Tibial artery (tissue), 4 donors: ENCODE results near the gene PHACTR1.

ENCODE experiments used
- DNase-seq, 2 donors: peaks; one replicate each; pipeline ENCODE4 v3.0.0-alpha.2; 2019
- H3K27ac ChIP-seq, 2 donors: fragments of 200-600 bp; sonication (generic) in 1 of 2; 1 replicate in 1 of 2; 2 replicates in 1 of 2; pipeline ENCODE4 v1.5.1; 2018 to 2019; ENCODE audit warnings: mild to moderate bottlenecking in 1 of 2
- H3K27me3 ChIP-seq, 2 donors: fragments of 200-600 bp; sonication (generic) in 1 of 2; one replicate each; pipeline versions ENCODE4 v1.5.1 to v1.6.0; 2016 to 2019
- H3K36me3 ChIP-seq, 3 donors: fragments of 200-600 bp; sonication (generic) in 2 of 3; one replicate each; pipeline ENCODE4 v1.5.1; 2016 to 2019; ENCODE audit warnings: mild to moderate bottlenecking in 2 of 3
- H3K4me1 ChIP-seq, 4 donors: fragments of 200-600 bp; sonication (generic) in 2 of 4; 1 replicate in 3 of 4; 2 replicates in 1 of 4; pipeline ENCODE4 v1.5.1; 2016 to 2019
- H3K4me3 ChIP-seq, 2 donors: fragments of 200-600 bp; sonication (generic) in 1 of 2; 1 replicate in 1 of 2; 2 replicates in 1 of 2; pipeline ENCODE4 v1.5.1; 2018 to 2019; ENCODE audit warnings: mild to moderate bottlenecking in 2 of 2
- H3K9me3 ChIP-seq, 3 donors: fragments of 200-600 bp; sonication (generic) in 1 of 3; one replicate each; pipeline ENCODE4 v1.5.1; 2016 to 2019
- CTCF ChIP-seq, 2 experiments: fragments of 200-600 bp in 1 of 2; fragments of 450-650 bp in 1 of 2; IDR thresholded peaks; one replicate each; pipeline ENCODE4 v1.5.1; 2017 to 2019; ENCODE audit warnings: antibody characterized with exemption in 2 of 2, mild to moderate bottlenecking in 1 of 2, moderate library complexity in 1 of 2
- intact Hi-C: fragments of 100-400 bp; cut with DNase I; formaldehyde crosslinking; loops from one replicate; pipeline ENCODE4 v1.15.0; 2023; ENCODE audit warnings: low total_unique reads

Gene PHACTR1

DNA sequence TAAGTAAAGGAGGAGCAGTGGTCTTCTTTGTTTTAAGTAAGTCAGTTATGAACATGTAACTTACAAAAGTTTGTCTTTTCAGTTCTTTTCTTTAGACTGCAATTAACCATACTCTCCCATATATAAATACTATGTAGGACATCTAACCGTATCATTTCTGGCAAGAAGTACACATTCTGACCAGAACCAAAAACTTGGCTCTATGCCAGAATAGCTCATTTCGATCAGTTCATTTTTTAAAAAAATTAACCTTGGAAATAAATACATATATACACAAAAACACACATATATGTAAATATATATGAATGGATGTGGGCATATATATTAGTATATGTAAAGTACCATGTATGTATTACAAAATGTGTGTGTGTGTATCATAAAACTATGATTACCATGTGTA lies 145.0 kb downstream of the PHACTR1 start:
- Histone ChIP-seq H3K4me3 (no peak overlapping the region), H3K36me3 (no peaks in the 10 kb centered on the region), H3K27me3 (no peaks in the 10 kb centered on the region), H3K4me1 (no peaks in the 10 kb centered on the region), H3K9me3 (no peaks in the 10 kb centered on the region), H3K27ac (no peak overlapping the region)
- TF ChIP-seq CTCF (IDR thresholded peaks at IDR 0.05) = no peak
- no peak for DNase-seq
- intact Hi-C loops = no loop called here

GRCh38 chr6:12865117-12865516 lies 148.6 kb downstream of the PHACTR1 start:
- no peak for TF ChIP-seq CTCF (IDR thresholded peaks at IDR 0.05)

DNA sequence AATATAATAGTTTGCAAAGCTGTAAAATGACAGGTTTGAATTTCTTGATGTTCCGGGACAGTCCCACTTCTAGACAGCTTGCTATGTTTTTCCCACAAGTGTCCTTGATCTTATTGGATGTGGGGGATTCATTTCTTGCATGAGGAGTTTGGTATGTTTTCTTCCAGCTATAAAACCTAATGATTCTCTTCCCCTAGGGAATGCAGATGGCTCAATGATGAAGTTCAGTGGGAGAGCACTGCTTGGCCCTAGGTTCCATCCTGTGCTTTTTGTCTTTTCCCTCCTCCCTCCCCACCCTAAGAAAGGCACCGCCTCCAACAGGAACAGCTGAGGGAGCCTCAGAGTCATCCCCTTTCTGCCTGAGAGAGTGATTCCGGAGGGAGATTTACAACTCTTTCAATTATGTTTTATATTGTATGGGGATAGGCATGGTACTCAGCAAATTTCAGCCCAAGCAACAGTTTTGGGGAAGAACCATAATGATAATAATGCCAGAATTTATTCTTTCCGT lies 149.2 kb downstream of the PHACTR1 start:
- H3K36me3 ChIP-seq = no peaks in the 10 kb centered on the region
- H3K9me3 ChIP-seq = no peaks in the 10 kb centered on the region
- H3K27ac ChIP-seq = no peak overlapping the region
- H3K27me3 ChIP-seq = peaks cover 0 to 10% of the 10 kb centered on the region in 2 donors
- DNase-seq = no peak
- H3K4me1 ChIP-seq = no peaks in the 10 kb centered on the region
- intact Hi-C loops = no loop called here
- H3K4me3 ChIP-seq = no peak overlapping the region
- no peak for TF ChIP-seq CTCF (IDR thresholded peaks at IDR 0.05)

More at GRCh38 chr6:12865117-12865516, 148.6 kb downstream of the PHACTR1 start:
- Histone ChIP-seq H3K36me3 (no peaks in the 10 kb centered on the region), H3K27ac (no peak overlapping the region), H3K4me1 (no peaks in the 10 kb centered on the region), H3K9me3 (no peaks in the 10 kb centered on the region), H3K4me3 (no peak overlapping the region), H3K27me3 (peaks cover 0 to 10% of the 10 kb centered on the region in 2 donors)
- DNase-seq = no peak
- intact Hi-C loops = no loop called here

- intact Hi-C loops = no loop called here
- no peak overlapping the region for H3K27ac ChIP-seq
- no peak for TF ChIP-seq CTCF (IDR thresholded peaks at IDR 0.05)
- H3K27me3 ChIP-seq = peaks cover 0 to 10% of the 10 kb centered on the region in 2 donors
- H3K9me3 ChIP-seq = no peaks in the 10 kb centered on the region
- H3K4me1 ChIP-seq = no peaks in the 10 kb centered on the region
- no peak overlapping the region for H3K4me3 ChIP-seq
- H3K36me3 ChIP-seq = no peaks in the 10 kb centered on the region
- DNase-seq = no peak
Measured at GRCh38 chr6:12866422-12867029, 150.0 kb downstream of the PHACTR1 start.

- no peak overlapping the region for H3K4me3 ChIP-seq
- no peak for DNase-seq
- intact Hi-C loops = no loop called here
- no peak for TF ChIP-seq CTCF (IDR thresholded peaks at IDR 0.05)
- no peaks in the 10 kb centered on the region for H3K9me3 ChIP-seq
- H3K27me3 ChIP-seq = peaks cover 0 to 10% of the 10 kb centered on the region in 2 donors
- no peaks in the 10 kb centered on the region for H3K36me3 ChIP-seq
- H3K4me1 ChIP-seq = no peaks in the 10 kb centered on the region
- H3K27ac ChIP-seq = no peak overlapping the region
Measured at GRCh38 chr6:12869816-12870432, 153.4 kb downstream of the PHACTR1 start.
